NCI-H526 (cell line): ENCODE measurements around the gene CDH23.
"Not testable (repeated sequence)": the region's sequence is repeated elsewhere in the genome, so short reads cannot be mapped to it uniquely, and the experiment has no call there.

ENCODE experiments used
- DNase-seq, 2 experiments: peaks; one replicate each; lab custom pipeline; 2025; lab: John Stamatoyannopoulos, UW

CDH23 gene

GRCh38 chr10:71584461-71584860, 187.7 kb downstream of the CDH23 start:
- no peak for DNase-seq

- peak in 1 of 2 experiments; percentile 11 for DNase-seq
Observed at GRCh38 chr10:71584902-71585563, 188.3 kb downstream of the CDH23 start.

GRCh38 chr10:71585564-71586290, 189.0 kb downstream of the CDH23 start:
- DNase-seq = no peak

- DNase-seq = no peak
Observed at GRCh38 chr10:71587941-71588573, 191.3 kb downstream of the CDH23 start.

- DNase-seq = no peak
Observed at GRCh38 chr10:71588685-71589084, 192.0 kb downstream of the CDH23 start.

GRCh38 chr10:71589617-71590551, 193.2 kb downstream of the CDH23 start:
- no peak for DNase-seq

- peak in 1 of 2 experiments; percentile 16 for DNase-seq
Observed at GRCh38 chr10:71590781-71591350, 194.1 kb downstream of the CDH23 start.

GRCh38 chr10:71594934-71595571, 198.3 kb downstream of the CDH23 start:
- no peak for DNase-seq

GRCh38 chr10:71595649-71596048, 198.9 kb downstream of the CDH23 start:
- DNase-seq = no peak

GRCh38 chr10:71596127-71596526, 199.4 kb downstream of the CDH23 start:
- DNase-seq = no peak

- no peak for DNase-seq
Observed at GRCh38 chr10:71596759-71597158, 200.0 kb downstream of the CDH23 start.

- no peak for DNase-seq
Observed at GRCh38 chr10:71597821-71598498, 201.2 kb downstream of the CDH23 start.

GRCh38 chr10:71598621-71599055, 201.9 kb downstream of the CDH23 start:
- no peak for DNase-seq

GRCh38 chr10:71599518-71599917, 202.8 kb downstream of the CDH23 start:
- no peak for DNase-seq

GRCh38 chr10:71600242-71600641, 203.5 kb downstream of the CDH23 start:
- not testable (repeated sequence) for DNase-seq

GRCh38 chr10:71600849-71601248, 204.1 kb downstream of the CDH23 start:
- no peak for DNase-seq

- no peak for DNase-seq
Observed at GRCh38 chr10:71601273-71601672, 204.6 kb downstream of the CDH23 start.

- DNase-seq = no peak
Observed at GRCh38 chr10:71603150-71603549, 206.4 kb downstream of the CDH23 start.

- no peak for DNase-seq
Observed at GRCh38 chr10:71603754-71604153, 207.0 kb downstream of the CDH23 start.

- no peak for DNase-seq
Observed at GRCh38 chr10:71604324-71605018, 207.8 kb downstream of the CDH23 start.
